ENCODE measurements around the gene TGM3. TPM values are rescaled to one million over a fixed set of nuclear protein-coding genes. Genes with fewer than 3 reads are reported as not detected.
A peak's percentile ranks its signal among the peaks of the same experiment; 100 is the strongest.

The TGM3 gene
- total and polyA plus RNA-seq, 7 experiments from 2014 or later, result not detected

DNA sequence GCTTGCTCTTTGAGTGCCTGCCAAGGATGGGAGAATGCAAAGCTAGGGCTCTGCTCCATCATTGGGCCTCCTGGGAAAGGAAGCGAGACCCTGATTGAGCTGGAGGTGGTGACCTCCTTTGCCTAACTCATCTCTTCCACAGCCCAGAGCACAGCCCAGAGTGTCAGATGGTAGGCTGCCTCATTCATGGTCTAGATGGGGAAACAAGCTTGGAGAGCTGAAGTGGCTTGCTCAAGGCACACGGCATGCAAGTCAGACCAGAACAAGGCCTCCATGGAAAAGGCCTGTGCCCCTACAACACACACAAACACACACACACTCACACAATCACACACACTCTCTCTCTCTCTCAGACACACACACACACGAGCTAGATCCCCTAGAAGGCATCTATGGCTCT is 17.5 kb downstream of the TGM3 start:
- Histone ChIP-seq H3K4me3 (ENCODE audit: low read length) (no peak overlapping the region), H3K4me1 (ENCODE audit: control insufficient read depth in 2 of 2, insufficient read depth in 2 of 2, low read length in 2 of 2) (no peaks in the 10 kb centered on the region), H3K36me3 (ENCODE audit: control insufficient read depth in 2 of 3, insufficient read depth in 3 of 3, low read length in 3 of 3) (no peaks in the 10 kb centered on the region), H3K27me3 (ENCODE audit: control insufficient read depth in 2 of 2, insufficient read depth in 2 of 2, low read length in 2 of 2) (no peaks in the 10 kb centered on the region), H3K9me3 (ENCODE audit: control insufficient read depth in 2 of 3, low read length in 3 of 3) (no peaks in the 10 kb centered on the region), H3K27ac (ENCODE audit: low read depth, low read length) (no peak overlapping the region)
- peaks cover 0 to 2% (median 0%) of the 10 kb centered on the region in 11 donors for H3K9me3 Mint-ChIP-seq
- ChIA-PET POLR2A (no interaction called here), CTCF (no interaction called here)
- DNase-seq, result no peak
- no peaks in the 10 kb centered on the region for H3K36me3 Mint-ChIP-seq
- H3K4me3 Mint-ChIP-seq, result no peak overlapping the region
- H3K27ac Mint-ChIP-seq, result no peak overlapping the region
- H3K27me3 Mint-ChIP-seq, result no peaks in the 10 kb centered on the region
- intact Hi-C loops (cut with micrococcal nuclease), result no loop called here
- H3K4me1 Mint-ChIP-seq, result peaks cover 0 to 4% (median 0%) of the 10 kb centered on the region in 7 donors
- no peak for ATAC-seq

DNA sequence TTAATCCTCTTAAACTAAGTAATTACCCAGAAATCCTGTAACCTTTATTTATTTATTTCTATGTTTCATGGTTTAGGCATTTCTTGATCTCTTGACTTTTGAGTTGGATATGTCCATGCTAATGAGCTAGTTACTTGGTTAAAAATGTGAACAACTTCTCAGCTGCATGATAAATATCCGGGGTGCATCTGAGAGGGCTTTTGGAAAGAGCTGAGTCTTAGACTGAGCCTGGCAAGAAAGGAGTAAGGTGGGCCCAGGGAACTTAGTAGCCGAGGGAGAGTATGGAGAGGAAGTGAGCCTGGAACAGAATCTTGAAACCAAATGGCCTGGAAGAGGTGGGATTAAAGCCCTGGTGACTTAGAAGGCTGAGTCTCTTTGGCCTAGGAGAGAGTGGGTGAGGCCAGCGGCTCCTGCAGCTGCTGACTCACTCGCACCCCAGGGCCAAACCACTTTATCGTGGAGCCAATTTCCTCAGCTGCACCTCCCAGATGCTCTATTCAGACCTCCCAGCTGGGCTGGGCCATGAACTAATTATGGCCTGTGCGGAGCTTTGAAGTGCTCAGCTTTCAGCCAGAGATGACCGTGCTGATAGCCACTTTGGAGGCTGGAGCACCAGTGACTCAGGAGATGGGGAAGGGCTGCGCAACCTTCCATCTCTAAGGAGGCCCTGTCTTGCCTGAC is 19.1 kb downstream of the TGM3 start:
- POLR2A ChIA-PET, result no interaction called here
- intact Hi-C loops (cut with micrococcal nuclease), result no loop called here
- Mint-ChIP-seq H3K27ac (no peak overlapping the region), H3K27me3 (peaks cover 0 to 6% (median 5%) of the 10 kb centered on the region in 5 donors), H3K4me3 (no peak overlapping the region), H3K4me1 (peaks cover 0 to 4% (median 0%) of the 10 kb centered on the region in 7 donors), H3K36me3 (no peaks in the 10 kb centered on the region), H3K9me3 (peaks cover 0 to 12% (median 6%) of the 10 kb centered on the region in 11 donors)
- Histone ChIP-seq H3K27ac (ENCODE audit: low read depth, low read length) (no peak overlapping the region), H3K27me3 (ENCODE audit: control insufficient read depth in 2 of 2, insufficient read depth in 2 of 2, low read length in 2 of 2) (no peaks in the 10 kb centered on the region), H3K4me3 (ENCODE audit: low read length) (no peak overlapping the region), H3K4me1 (ENCODE audit: control insufficient read depth in 2 of 2, insufficient read depth in 2 of 2, low read length in 2 of 2) (no peaks in the 10 kb centered on the region), H3K36me3 (ENCODE audit: control insufficient read depth in 2 of 3, insufficient read depth in 3 of 3, low read length in 3 of 3) (no peaks in the 10 kb centered on the region), H3K9me3 (ENCODE audit: control insufficient read depth in 2 of 3, low read length in 3 of 3) (no peaks in the 10 kb centered on the region)
- no peak for DNase-seq
- CTCF ChIA-PET, result no interaction called here
- ATAC-seq, result peak; percentile 64

- peaks cover 0 to 4% (median 0%) of the 10 kb centered on the region in 7 donors for H3K4me1 Mint-ChIP-seq
- DNase-seq (no peak), ATAC-seq (no peak)
- peaks cover 0 to 6% (median 5%) of the 10 kb centered on the region in 5 donors for H3K27me3 Mint-ChIP-seq
- intact Hi-C loops (cut with micrococcal nuclease), result no loop called here
- no peaks in the 10 kb centered on the region for H3K36me3 Mint-ChIP-seq
- CTCF ChIA-PET, result no interaction called here
- POLR2A ChIA-PET, result no interaction called here
- no peak overlapping the region for H3K4me3 Mint-ChIP-seq
- no peaks in the 10 kb centered on the region for H3K9me3 ChIP-seq (ENCODE audit: control insufficient read depth in 2 of 3, low read length in 3 of 3)
- peaks cover 0 to 13% (median 6%) of the 10 kb centered on the region in 11 donors for H3K9me3 Mint-ChIP-seq
- H3K36me3 ChIP-seq (ENCODE audit: control insufficient read depth in 2 of 3, insufficient read depth in 3 of 3, low read length in 3 of 3), result no peaks in the 10 kb centered on the region
- H3K27me3 ChIP-seq (ENCODE audit: control insufficient read depth in 2 of 2, insufficient read depth in 2 of 2, low read length in 2 of 2), result no peaks in the 10 kb centered on the region
- H3K4me1 ChIP-seq (ENCODE audit: control insufficient read depth in 2 of 2, insufficient read depth in 2 of 2, low read length in 2 of 2), result no peaks in the 10 kb centered on the region
- no peak overlapping the region for H3K4me3 ChIP-seq (ENCODE audit: low read length)
- H3K27ac Mint-ChIP-seq, result no peak overlapping the region
- H3K27ac ChIP-seq (ENCODE audit: low read depth, low read length), result no peak overlapping the region
Measured at GRCh38 chr20:2315440-2315778, 19.6 kb downstream of the TGM3 start.

DNA sequence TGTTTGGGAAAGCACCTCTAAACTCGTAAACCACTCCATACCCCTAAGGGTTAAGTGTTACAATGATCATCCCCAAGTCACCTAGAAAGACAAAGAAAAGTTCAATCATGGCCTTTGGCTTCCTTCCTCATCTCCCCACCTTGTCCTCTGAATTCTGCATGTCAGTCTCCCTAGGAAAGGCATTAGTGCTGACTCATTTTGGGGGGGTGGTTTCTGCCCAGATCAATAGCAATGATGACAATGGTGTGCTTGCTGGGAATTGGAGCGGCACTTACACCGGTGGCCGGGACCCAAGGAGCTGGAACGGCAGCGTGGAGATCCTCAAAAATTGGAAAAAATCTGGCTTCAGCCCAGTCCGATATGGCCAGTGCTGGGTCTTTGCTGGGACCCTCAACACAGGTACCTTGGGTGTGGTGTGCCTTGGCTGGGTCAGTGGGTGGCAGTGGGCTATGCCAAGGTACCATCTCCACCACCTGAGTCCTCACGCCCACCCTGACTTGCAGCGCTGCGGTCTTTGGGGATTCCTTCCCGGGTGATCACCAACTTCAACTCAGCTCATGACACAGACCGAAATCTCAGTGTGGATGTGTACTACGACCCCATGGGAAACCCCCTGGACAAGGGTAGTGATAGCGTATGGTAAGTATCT is 21.2 kb downstream of the TGM3 start:
- peaks cover 0 to 8% (median 6%) of the 10 kb centered on the region in 5 donors for H3K27me3 Mint-ChIP-seq
- no peaks in the 10 kb centered on the region for H3K9me3 ChIP-seq (ENCODE audit: control insufficient read depth in 2 of 3, low read length in 3 of 3)

DNA sequence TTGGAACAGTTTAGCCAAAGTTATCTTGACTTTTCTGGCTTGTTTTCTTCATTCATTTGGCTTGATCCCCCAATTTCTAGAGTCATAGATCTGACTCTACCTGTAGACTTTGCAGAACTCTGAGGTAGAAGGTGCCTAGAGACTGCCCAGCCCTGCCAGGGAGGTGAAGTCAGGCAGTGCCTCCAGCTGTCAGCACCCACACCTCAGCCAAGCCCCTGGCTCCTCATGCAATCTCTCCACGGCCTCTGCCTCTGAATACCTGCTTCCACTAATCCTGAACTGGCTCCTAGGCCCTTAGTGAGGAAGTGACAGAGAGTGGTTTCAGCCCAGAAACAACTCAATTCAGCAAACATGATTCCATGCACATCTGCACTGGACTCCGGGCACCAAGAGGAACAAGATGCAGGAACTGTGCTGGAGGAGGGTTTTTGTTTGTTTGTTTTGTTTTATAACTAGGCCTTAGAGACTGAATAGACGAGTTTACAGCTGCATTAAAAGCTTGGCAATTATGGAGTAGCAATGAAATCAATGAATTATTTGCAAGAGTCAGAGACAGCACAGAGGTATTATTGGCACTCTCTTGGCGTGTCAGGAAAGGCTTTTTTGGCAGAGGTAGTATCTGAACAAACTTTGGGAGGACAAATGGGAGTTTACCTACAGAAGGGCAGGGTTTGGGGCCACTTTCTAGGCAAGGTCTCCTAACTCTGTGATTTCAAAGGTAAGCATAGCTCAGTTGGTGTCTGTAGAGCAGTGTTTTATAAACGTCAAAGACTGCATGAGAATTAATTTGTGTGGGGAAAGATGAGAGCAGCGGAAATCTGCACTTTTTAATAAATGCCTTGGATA is 25.2 kb downstream of the TGM3 start:
- Mint-ChIP-seq H3K4me3 (no peak overlapping the region), H3K27ac (no peak overlapping the region), H3K9me3 (peaks cover 0 to 13% (median 8%) of the 10 kb centered on the region in 11 donors), H3K4me1 (no peaks in the 10 kb centered on the region), H3K27me3 (peaks cover 14 to 29% (median 29%) of the 10 kb centered on the region in 5 donors), H3K36me3 (peaks cover 0 to 6% (median 0%) of the 10 kb centered on the region in 5 donors)
- no peak overlapping the region for H3K27ac ChIP-seq (ENCODE audit: low read depth, low read length)
- ChIA-PET POLR2A (no interaction called here), CTCF (no interaction called here)
- ATAC-seq, result no peak
- H3K27me3 ChIP-seq (ENCODE audit: control insufficient read depth in 2 of 2, insufficient read depth in 2 of 2, low read length in 2 of 2), result no peaks in the 10 kb centered on the region
- DNase-seq, result no peak
- no peak overlapping the region for H3K4me3 ChIP-seq (ENCODE audit: low read length)
- H3K4me1 ChIP-seq (ENCODE audit: control insufficient read depth in 2 of 2, insufficient read depth in 2 of 2, low read length in 2 of 2), result no peaks in the 10 kb centered on the region
- intact Hi-C loops (cut with micrococcal nuclease), result no loop called here
- H3K9me3 ChIP-seq (ENCODE audit: control insufficient read depth in 2 of 3, low read length in 3 of 3), result no peaks in the 10 kb centered on the region
- no peaks in the 10 kb centered on the region for H3K36me3 ChIP-seq (ENCODE audit: control insufficient read depth in 2 of 3, insufficient read depth in 3 of 3, low read length in 3 of 3)

More for the DNA sequence above, 21.2 kb downstream of the TGM3 start:
- no peaks in the 10 kb centered on the region for H3K27me3 ChIP-seq (ENCODE audit: control insufficient read depth in 2 of 2, insufficient read depth in 2 of 2, low read length in 2 of 2)
- no peaks in the 10 kb centered on the region for H3K36me3 ChIP-seq (ENCODE audit: control insufficient read depth in 2 of 3, insufficient read depth in 3 of 3, low read length in 3 of 3)
- Mint-ChIP-seq H3K4me1 (no peaks in the 10 kb centered on the region), H3K36me3 (no peaks in the 10 kb centered on the region), H3K27ac (no peak overlapping the region), H3K9me3 (peaks cover 0 to 13% (median 6%) of the 10 kb centered on the region in 11 donors), H3K4me3 (no peak overlapping the region)
- no peak overlapping the region for H3K4me3 ChIP-seq (ENCODE audit: low read length)
- no peak for ATAC-seq
- intact Hi-C loops (cut with micrococcal nuclease), result no loop called here
- ChIA-PET POLR2A (no interaction called here), CTCF (no interaction called here)
- no peak for DNase-seq
- H3K27ac ChIP-seq (ENCODE audit: low read depth, low read length), result no peak overlapping the region
- no peaks in the 10 kb centered on the region for H3K4me1 ChIP-seq (ENCODE audit: control insufficient read depth in 2 of 2, insufficient read depth in 2 of 2, low read length in 2 of 2)

DNA sequence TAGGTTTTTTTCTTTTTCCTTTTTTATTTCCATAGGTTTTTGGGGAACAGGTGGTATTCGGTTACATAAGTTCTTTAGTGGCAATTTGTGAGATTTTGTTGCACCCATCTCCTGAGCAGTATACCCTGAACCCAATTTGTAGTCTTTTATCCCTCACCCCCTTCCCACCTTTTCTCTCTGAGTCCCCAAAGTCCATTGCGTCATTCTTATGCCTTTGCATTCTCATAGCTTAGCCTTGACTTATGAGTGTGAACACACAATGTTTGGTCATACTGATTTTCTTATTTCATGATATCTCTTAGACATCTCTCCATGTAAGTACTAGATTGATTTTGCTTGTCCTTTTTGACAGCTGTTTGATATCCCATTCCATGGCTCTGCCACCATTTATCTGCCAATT is 27.2 kb downstream of the TGM3 start:
- no peak overlapping the region for H3K4me3 Mint-ChIP-seq
- ATAC-seq (no peak), DNase-seq (no peak)
- H3K27ac Mint-ChIP-seq, result no peak overlapping the region
- H3K27me3 ChIP-seq (ENCODE audit: control insufficient read depth in 2 of 2, insufficient read depth in 2 of 2, low read length in 2 of 2), result no peaks in the 10 kb centered on the region
- ChIA-PET CTCF (no interaction called here), POLR2A (no interaction called here)
- H3K27ac ChIP-seq (ENCODE audit: low read depth, low read length), result no peak overlapping the region
- H3K27me3 Mint-ChIP-seq, result peaks cover 20 to 38% (median 34%) of the 10 kb centered on the region in 5 donors
- peaks cover 0 to 11% (median 8%) of the 10 kb centered on the region in 11 donors for H3K9me3 Mint-ChIP-seq
- no peaks in the 10 kb centered on the region for H3K4me1 ChIP-seq (ENCODE audit: control insufficient read depth in 2 of 2, insufficient read depth in 2 of 2, low read length in 2 of 2)
- H3K9me3 ChIP-seq (ENCODE audit: control insufficient read depth in 2 of 3, low read length in 3 of 3), result no peaks in the 10 kb centered on the region
- H3K4me3 ChIP-seq (ENCODE audit: low read length), result no peak overlapping the region
- peaks cover 0 to 6% (median 0%) of the 10 kb centered on the region in 5 donors for H3K36me3 Mint-ChIP-seq
- H3K36me3 ChIP-seq (ENCODE audit: control insufficient read depth in 2 of 3, insufficient read depth in 3 of 3, low read length in 3 of 3), result no peaks in the 10 kb centered on the region
- no peaks in the 10 kb centered on the region for H3K4me1 Mint-ChIP-seq
- intact Hi-C loops (cut with micrococcal nuclease), result no loop called here
